HEK293 (cell line): ENCODE measurements around the gene DAAM2.

Source experiments
- CTCF ChIA-PET: fragments of 350-600 bp; formaldehyde crosslinking; extraction: SDS; loops from one replicate; lab custom pipeline; 2021; ENCODE audit warnings: antibody characterized with exemption; lab: Yijun Ruan, JAX
- POLR2A ChIA-PET: fragments of 300-600 bp; formaldehyde crosslinking; extraction: SDS; loops from one replicate; lab custom pipeline; 2020; ENCODE audit warnings: antibody characterized with exemption, inconsistent platforms; lab: Yijun Ruan, JAX
- H3K27ac ChIP-seq: fragments of 200-500 bp; sonication (Bioruptor generic); 2 replicates; pipeline ENCODE4 v1.5.1; 2014; ENCODE audit warnings: low read depth, low read length, control low read depth, inconsistent platforms; ENCODE audit errors: extremely low read depth
- H3K36me3 ChIP-seq, 2 experiments: fragments of 200-500 bp in 1 of 2; sonication (Bioruptor generic) in 1 of 2; 1 replicate in 1 of 2; 2 replicates in 1 of 2; pipeline ENCODE4 v1.5.1; 2014 to 2017; ENCODE audit warnings: inconsistent platforms in 2 of 2, low read length in 2 of 2; ENCODE audit not compliant: control insufficient read depth in 2 of 2, insufficient read depth in 1 of 2
- H3K4me1 ChIP-seq: fragments of 200-500 bp; sonication (Bioruptor generic); 2 replicates; pipeline ENCODE4 v1.5.1; 2014; ENCODE audit warnings: mild to moderate bottlenecking, low read length, inconsistent platforms; ENCODE audit not compliant: control insufficient read depth, insufficient read depth
- H3K4me3 ChIP-seq: 2 replicates; pipeline ENCODE4 v1.5.1; 2011; ENCODE audit warnings: low read depth, mild to moderate bottlenecking, control low read depth, low read length, moderate library complexity
- H3K9me3 ChIP-seq: fragments of 200-500 bp; sonication (Bioruptor generic); 2 replicates; pipeline ENCODE4 v1.5.1; 2014; ENCODE audit warnings: low read depth, low read length, inconsistent platforms; ENCODE audit not compliant: control insufficient read depth, insufficient read depth
- GLI4 ChIP-seq: fragments of 450-650 bp; formaldehyde crosslinking; IDR thresholded peaks from 2 replicates; pipeline ENCODE4 v1.5.1; 2016; ENCODE audit warnings: missing biosample characterization, missing genetic modification characterization
- HOXD13 ChIP-seq: sonication (generic); formaldehyde crosslinking; IDR thresholded peaks from 2 replicates; pipeline ENCODE4 v1.8.0; 2022; ENCODE audit warnings: missing genetic modification reagents, borderline replicate concordance
- TRIM28 ChIP-seq: IDR thresholded peaks from 2 replicates; pipeline ENCODE4 v1.6.1; 2011; ENCODE audit warnings: low read length, control low read depth, borderline replicate concordance
- ZBTB48 ChIP-seq: fragments of 450-650 bp; formaldehyde crosslinking; IDR thresholded peaks from 2 replicates; pipeline ENCODE4 v1.5.1; 2016; ENCODE audit warnings: missing biosample characterization, missing genetic modification characterization
- ZFHX2 ChIP-seq: fragments of 450-650 bp; formaldehyde crosslinking; conservative IDR thresholded peaks from 2 replicates; pipeline ENCODE4 v1.5.1; 2016; ENCODE audit warnings: missing biosample characterization, missing genetic modification characterization
- ZNF112 ChIP-seq: fragments of 450-650 bp; formaldehyde crosslinking; IDR thresholded peaks from 2 replicates; pipeline ENCODE4 v1.5.0; 2017; ENCODE audit warnings: missing biosample characterization, missing genetic modification characterization
- ZNF175 ChIP-seq: fragments of 450-650 bp; formaldehyde crosslinking; IDR thresholded peaks from 2 replicates; pipeline ENCODE4 v1.5.1; 2016; ENCODE audit warnings: missing biosample characterization, missing genetic modification characterization
- ZNF211 ChIP-seq: fragments of 450-650 bp; formaldehyde crosslinking; IDR thresholded peaks from 2 replicates; pipeline ENCODE4 v1.5.1; 2016; ENCODE audit warnings: low read depth, missing biosample characterization, missing genetic modification characterization
- ZNF221 ChIP-seq: fragments of 450-650 bp; formaldehyde crosslinking; IDR thresholded peaks from 2 replicates; pipeline ENCODE4 v1.5.1; 2017; ENCODE audit warnings: missing biosample characterization, missing genetic modification characterization, borderline replicate concordance
- ZNF354C ChIP-seq: fragments of 450-650 bp; formaldehyde crosslinking; IDR thresholded peaks from 2 replicates; pipeline ENCODE4 v1.5.1; 2016; ENCODE audit warnings: missing biosample characterization, missing genetic modification characterization, low read depth, borderline replicate concordance
- ZNF366 ChIP-seq: fragments of 450-650 bp; formaldehyde crosslinking; conservative IDR thresholded peaks from 2 replicates; pipeline ENCODE4 v1.5.1; 2016; ENCODE audit warnings: missing biosample characterization, missing genetic modification characterization
- ZNF473 ChIP-seq: fragments of 450-650 bp; formaldehyde crosslinking; IDR thresholded peaks from 2 replicates; pipeline ENCODE4 v1.5.1; 2017; ENCODE audit warnings: missing biosample characterization, missing genetic modification characterization
- ZNF529 ChIP-seq: fragments of 450-650 bp; formaldehyde crosslinking; IDR thresholded peaks from 2 replicates; pipeline ENCODE4 v1.5.1; 2017; ENCODE audit warnings: missing genetic modification characterization, missing biosample characterization; ENCODE audit not compliant: insufficient replicate concordance
- ZNF76 ChIP-seq: fragments of 450-650 bp; formaldehyde crosslinking; IDR thresholded peaks from 2 replicates; pipeline ENCODE4; 2016; ENCODE audit warnings: low read depth, missing biosample characterization, missing genetic modification characterization, borderline replicate concordance
- ZXDB ChIP-seq: fragments of 450-650 bp; formaldehyde crosslinking; IDR thresholded peaks from 2 replicates; pipeline ENCODE4 v1.5.1; 2016; ENCODE audit warnings: missing biosample characterization, missing genetic modification characterization
- TF ChIP-seq, protein P1 (sequence below): fragments of 450-650 bp; formaldehyde crosslinking; IDR thresholded peaks from 2 replicates; pipeline ENCODE4 v1.5.1; 2016; ENCODE audit warnings: missing biosample characterization, missing genetic modification characterization
- TF ChIP-seq, protein P2 (sequence below): fragments of 450-650 bp; formaldehyde crosslinking; conservative IDR thresholded peaks from 2 replicates; pipeline ENCODE4 v1.5.1; 2016; ENCODE audit warnings: low read depth, missing biosample characterization, missing genetic modification characterization

DAAM2 gene

DNA sequence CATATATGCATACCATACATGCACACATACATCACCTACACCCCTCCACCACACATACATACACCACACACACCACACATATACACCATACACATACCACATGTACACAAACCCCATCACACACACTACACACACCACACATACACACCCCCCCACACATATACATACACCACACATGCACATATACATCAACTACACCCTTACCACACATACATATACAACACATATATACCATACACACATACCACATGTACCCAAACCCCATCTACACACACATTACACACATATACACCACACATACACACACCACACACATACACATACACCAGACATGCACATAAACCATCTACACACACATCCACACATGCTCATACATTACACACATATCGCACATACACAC is 52.7 kb downstream of the DAAM2 start:
- ChIA-PET POLR2A (no interaction called here), CTCF (no interaction called here)
- Histone ChIP-seq H3K4me3 (no peak overlapping the region), H3K27ac (no peak overlapping the region), H3K36me3 (no peaks in the 10 kb centered on the region), H3K9me3 (no peaks in the 10 kb centered on the region), H3K4me1 (no peaks in the 10 kb centered on the region)
- TF ChIP-seq ZNF211 (tag by site-specific recombination) (peak; percentile 78), ZNF473 (peak; percentile 62; the same call in 1 of the 2 replicates), ZNF354C (tag by site-specific recombination) (no peak)

DNA sequence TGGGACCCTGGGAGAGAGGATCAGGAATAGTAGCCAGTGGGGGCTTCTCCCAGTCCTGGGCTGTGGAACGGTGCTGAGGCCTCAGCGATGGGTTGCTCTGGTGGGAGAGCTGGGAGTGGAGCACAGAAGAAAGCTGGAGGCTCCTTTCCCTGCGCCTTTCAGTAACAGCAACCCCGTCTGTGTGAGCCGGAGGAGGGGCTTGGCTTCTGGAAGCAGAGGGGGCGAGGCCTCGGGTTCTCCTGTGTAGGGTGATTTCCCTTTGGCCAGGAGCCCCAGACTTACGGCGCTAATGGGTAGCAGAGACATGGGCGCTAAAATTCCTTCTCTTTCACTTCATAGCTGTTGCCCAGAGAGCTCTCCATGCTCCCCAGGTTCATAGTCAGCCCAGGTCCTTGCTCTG is 55.0 kb downstream of the DAAM2 start:
- Histone ChIP-seq H3K27ac (no peak overlapping the region), H3K4me1 (no peaks in the 10 kb centered on the region), H3K4me3 (no peak overlapping the region), H3K9me3 (no peaks in the 10 kb centered on the region), H3K36me3 (no peaks in the 10 kb centered on the region)
- ChIA-PET CTCF (interaction anchor here (2.7 kb wide), 1 partner anchor 18 kb away, joined by 13 read pairs; no protein-coding TSS in a partner anchor), POLR2A (interaction anchor here (0.8 kb wide), 1 partner anchor 997 kb away, joined by 4 read pairs; no protein-coding TSS in a partner anchor)
- TF ChIP-seq ZNF366 (tag by site-specific recombination), result no peak
- no peak for TF ChIP-seq ZXDB (tag by site-specific recombination)
- no peak for TF ChIP-seq ZFHX2 (tag by site-specific recombination)
- no peak for TF ChIP-seq ZNF529 (tag by site-specific recombination)
- no peak for TF ChIP-seq ZBTB48 (tag by site-specific recombination)

DNA sequence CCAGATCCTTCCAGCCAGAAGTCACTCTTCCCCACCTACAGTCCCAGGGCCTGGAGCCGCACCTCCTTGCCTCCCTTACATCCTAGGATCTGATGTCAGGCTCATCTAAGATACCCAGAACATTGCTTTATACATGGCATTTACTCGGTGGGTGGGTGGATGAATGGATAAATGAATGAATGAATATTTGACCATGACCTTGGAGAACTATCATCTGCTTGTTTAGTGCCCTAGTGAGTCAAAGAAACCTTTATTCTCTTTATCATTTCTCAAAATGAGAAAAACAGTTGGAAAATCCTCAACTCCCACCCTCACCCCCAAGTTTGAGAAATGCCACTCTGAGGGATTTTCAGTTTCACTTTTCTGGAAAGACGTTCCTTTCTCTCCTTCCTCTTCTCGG is 56.0 kb downstream of the DAAM2 start:
- Histone ChIP-seq H3K4me3 (no peak overlapping the region), H3K36me3 (no peaks in the 10 kb centered on the region), H3K9me3 (no peaks in the 10 kb centered on the region), H3K27ac (no peak overlapping the region), H3K4me1 (no peaks in the 10 kb centered on the region)
- ChIA-PET POLR2A (no interaction called here), CTCF (no interaction called here)
- TF ChIP-seq, protein P1, sequence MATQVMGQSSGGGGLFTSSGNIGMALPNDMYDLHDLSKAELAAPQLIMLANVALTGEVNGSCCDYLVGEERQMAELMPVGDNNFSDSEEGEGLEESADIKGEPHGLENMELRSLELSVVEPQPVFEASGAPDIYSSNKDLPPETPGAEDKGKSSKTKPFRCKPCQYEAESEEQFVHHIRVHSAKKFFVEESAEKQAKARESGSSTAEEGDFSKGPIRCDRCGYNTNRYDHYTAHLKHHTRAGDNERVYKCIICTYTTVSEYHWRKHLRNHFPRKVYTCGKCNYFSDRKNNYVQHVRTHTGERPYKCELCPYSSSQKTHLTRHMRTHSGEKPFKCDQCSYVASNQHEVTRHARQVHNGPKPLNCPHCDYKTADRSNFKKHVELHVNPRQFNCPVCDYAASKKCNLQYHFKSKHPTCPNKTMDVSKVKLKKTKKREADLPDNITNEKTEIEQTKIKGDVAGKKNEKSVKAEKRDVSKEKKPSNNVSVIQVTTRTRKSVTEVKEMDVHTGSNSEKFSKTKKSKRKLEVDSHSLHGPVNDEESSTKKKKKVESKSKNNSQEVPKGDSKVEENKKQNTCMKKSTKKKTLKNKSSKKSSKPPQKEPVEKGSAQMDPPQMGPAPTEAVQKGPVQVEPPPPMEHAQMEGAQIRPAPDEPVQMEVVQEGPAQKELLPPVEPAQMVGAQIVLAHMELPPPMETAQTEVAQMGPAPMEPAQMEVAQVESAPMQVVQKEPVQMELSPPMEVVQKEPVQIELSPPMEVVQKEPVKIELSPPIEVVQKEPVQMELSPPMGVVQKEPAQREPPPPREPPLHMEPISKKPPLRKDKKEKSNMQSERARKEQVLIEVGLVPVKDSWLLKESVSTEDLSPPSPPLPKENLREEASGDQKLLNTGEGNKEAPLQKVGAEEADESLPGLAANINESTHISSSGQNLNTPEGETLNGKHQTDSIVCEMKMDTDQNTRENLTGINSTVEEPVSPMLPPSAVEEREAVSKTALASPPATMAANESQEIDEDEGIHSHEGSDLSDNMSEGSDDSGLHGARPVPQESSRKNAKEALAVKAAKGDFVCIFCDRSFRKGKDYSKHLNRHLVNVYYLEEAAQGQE, result no peak
- no peak for TF ChIP-seq GLI4 (tag by site-specific recombination)
- TF ChIP-seq ZNF112 (tag by site-specific recombination), result no peak
- TF ChIP-seq, protein P2, sequence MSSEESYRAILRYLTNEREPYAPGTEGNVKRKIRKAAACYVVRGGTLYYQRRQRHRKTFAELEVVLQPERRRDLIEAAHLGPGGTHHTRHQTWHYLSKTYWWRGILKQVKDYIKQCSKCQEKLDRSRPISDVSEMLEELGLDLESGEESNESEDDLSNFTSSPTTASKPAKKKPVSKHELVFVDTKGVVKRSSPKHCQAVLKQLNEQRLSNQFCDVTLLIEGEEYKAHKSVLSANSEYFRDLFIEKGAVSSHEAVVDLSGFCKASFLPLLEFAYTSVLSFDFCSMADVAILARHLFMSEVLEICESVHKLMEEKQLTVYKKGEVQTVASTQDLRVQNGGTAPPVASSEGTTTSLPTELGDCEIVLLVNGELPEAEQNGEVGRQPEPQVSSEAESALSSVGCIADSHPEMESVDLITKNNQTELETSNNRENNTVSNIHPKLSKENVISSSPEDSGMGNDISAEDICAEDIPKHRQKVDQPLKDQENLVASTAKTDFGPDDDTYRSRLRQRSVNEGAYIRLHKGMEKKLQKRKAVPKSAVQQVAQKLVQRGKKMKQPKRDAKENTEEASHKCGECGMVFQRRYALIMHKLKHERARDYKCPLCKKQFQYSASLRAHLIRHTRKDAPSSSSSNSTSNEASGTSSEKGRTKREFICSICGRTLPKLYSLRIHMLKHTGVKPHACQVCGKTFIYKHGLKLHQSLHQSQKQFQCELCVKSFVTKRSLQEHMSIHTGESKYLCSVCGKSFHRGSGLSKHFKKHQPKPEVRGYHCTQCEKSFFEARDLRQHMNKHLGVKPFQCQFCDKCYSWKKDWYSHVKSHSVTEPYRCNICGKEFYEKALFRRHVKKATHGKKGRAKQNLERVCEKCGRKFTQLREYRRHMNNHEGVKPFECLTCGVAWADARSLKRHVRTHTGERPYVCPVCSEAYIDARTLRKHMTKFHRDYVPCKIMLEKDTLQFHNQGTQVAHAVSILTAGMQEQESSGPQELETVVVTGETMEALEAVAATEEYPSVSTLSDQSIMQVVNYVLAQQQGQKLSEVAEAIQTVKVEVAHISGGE (tag by site-specific recombination), result no peak
- TF ChIP-seq TRIM28, result no peak
- no peak for TF ChIP-seq ZNF221 (tag by site-specific recombination)
- TF ChIP-seq ZNF76 (tag by site-specific recombination), result no peak
- no peak for TF ChIP-seq HOXD13 (CRISPR knock-in tag)
- no peak for TF ChIP-seq ZNF175 (tag by site-specific recombination)
